HG02642 (cell line): ENCODE data around the gene TBCD.

Source experiments
- ATAC-seq: cut with Tn5 transposase; IDR thresholded peaks from one replicate; pipeline ENCODE4 v1.9.1; 2021; ENCODE audit warnings: mild to moderate bottlenecking; ENCODE audit not compliant: unreplicated experiment, poor library complexity

Gene TBCD

DNA sequence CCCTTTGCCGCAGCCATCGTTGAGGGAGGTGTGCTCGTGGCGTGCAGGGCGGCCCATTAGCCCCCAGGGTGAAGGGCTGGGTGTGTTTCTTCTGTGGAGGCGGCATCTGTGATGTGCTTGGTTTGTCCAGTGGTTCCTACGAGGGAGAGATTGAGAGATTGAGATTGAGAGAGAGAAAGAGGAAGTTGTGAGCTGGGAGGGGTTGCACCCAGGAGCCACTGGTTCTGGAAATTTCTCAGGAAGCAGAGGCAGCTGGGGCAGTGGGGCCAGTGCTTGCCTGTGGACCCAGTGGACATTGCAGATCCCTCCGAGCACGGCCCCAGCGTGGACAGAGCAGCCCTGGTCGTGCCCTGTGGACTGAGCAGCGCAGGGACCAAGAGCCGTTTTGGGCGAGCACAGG, 160.0 kb downstream of the TBCD start:
- no peak for ATAC-seq

DNA sequence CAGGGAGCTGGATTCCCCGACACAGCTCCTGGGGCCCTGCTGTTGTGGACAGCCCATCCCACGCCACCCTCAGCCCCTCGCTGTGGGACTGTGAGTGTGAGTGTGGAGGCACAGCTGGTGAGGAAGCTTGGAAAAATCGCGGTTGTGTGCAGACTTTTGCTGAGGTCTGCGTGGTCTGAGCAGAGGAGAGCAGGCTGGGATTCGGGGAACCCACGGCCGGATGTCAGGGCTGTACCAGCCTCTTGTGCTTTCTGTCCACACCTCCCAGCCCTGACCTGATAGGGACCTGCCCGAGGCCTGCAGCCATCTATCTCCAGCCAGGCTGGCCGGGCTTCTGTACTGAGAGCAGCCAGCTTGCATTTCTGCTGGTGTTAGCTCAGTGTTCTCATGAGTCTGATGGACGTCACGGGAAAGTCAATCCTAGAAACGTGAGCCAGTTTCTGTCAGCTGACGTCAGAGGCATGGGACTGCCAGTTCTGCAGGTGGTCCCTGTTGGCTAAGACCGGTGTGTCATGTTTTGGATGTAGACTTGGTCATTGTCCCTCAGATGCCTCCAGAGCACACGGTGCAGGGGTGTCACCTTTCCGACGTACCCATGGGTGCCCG, 160.7 kb downstream of the TBCD start:
- no peak for ATAC-seq

DNA sequence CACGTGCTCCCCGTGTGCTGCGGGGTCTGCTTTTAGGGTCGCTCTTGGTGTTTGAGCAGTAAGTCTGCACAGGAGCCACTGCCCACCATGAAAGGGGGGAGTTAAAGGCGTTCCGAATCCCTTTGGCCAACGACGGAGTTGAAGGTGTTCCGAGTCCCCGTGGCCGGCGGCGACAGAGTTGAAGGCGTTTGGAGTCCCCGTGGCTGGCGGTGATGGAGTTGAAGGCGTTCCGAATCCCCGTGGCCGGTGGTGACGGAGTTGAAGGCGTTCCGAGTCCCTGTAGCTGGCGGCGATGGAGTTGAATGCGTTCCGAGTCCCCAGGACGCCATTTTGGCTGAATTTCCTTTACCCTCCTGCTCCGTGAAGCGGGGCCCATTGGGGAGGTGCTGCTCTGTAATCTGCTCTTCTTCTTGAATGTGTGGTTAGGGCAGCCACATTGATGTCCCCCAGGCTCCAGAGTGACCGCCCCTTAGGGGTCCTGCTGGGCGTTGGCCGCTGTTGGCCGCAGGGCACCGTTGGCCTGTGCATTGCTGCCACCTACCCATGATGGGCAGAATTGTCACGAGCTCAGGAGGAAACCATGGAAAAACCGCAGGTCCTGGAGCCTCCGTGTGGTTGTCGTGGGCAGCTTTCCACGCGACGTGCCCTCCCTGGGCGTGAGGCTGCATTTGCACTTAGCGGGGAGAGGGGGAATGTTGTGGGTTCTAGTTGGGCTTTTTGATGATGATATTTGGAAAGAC, 161.6 kb downstream of the TBCD start:
- ATAC-seq, result no peak

DNA sequence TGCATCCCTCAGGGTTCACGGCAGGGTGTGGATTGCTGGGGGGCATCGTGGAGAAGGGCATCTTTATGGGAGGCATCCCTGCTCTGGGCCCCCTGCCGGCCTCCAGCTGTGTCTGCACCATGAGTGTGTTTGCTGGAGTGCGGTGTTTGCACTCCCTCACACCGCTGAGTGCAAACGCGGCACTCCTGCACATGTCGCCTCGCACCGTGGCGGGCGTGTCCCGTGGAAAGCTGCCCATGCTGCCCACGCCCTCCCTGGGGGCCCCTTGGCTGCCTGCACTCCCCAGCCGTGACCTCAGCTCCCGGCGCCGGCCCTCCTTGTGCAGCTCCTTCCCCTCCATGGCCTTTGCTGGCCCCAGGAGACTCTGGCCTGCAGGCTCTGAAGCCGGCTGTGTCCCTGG, 162.5 kb downstream of the TBCD start:
- ATAC-seq, result no peak

DNA sequence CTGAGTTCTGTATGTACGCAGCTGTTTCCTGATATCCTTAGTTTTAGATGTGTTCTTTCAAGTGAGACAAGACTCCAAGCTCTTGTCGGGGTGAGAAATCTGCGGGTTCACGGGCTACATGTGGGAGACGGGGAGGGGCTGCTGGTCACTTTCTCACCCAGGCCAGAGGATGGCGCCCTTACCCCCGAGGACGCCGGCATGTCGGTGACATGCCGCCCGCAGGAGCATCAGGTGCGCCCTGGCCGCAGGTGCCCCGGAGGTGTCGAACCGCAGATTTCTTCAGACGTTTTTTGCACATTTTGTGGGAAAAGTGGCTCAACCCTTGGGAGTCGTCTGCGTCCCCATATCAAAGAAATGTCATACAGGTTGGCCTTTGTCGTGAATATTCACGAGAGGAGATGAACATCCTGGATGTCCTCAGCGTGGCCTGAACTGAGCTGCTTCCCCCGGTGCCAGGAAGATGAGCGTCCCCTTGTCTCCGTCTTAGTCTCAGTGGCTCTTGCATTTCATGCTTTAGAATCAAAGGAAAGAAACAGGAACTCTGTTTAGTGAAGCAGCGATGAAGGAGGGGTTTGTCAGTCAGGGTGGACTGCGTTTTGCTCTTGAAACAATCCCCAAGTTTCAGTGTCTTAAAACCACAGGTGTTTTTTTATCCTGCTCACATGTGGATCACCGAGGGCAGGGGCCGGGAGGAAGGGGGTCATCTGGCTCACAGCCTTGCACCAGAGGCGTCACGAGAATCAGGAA, 163.3 kb downstream of the TBCD start:
- no peak for ATAC-seq

DNA sequence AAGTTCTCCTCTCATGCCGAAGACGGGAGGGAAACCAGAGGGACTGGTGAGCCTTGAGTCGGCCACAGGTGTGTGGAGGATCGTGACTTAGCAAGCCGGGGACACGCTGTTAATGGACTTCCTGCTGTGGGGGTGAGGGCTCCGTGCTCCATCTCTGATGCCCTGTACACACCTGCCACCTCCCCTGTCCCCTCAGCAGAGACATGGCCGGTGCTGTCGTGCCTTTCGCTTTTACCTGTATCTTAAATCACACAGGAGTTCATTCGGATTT, 163.8 kb downstream of the TBCD start:
- ATAC-seq, result no peak

DNA sequence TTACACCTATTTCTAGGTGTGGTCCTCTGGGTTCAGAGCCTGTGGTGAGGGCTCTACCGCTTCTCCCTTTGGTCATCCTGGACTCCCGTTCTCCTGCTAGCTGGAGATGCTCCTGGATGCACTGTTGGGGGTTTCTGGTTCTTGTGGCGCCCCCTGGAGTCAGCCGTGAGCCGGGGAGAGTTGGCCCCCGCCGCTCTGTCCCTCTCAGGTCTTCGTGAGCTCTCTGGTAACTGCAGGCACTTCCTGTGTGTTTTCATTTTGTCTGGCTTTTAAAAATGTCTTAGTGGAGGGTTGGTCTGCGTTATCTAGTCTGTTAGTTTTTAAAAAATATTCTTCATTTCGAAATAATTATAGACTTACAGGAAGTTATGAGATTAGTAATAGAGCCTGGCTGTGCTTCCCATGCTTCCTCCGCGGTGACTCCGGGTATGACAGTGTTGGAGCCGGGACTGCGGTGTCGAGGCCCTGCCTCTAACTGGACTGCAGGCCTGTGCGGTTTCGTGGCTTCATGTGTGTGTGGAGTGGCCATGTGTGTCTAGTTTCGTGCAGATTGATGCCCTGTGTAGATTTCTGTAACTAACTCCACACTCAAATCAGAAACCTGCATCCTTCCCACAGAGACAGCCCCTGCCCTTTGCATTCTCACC, 166.0 kb downstream of the TBCD start:
- no peak for ATAC-seq

DNA sequence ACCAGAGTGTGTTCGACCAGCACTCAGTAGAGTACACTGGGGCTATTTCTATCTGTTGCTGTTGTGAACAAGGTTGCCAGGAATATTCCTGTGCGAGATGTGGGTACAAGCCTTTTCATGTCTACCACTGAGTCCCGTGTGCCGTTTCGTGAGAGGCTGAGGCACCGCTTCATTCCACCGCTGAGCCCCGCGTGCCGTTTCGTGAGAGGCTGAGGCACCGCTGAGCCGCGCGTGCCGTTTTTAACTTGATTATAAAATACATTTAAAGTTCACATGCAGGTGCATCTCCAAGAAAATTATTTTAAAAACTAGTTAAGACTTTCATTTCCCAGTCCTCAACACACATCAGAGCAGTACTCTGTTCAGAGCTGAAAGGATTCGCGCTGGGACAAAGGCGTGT, 166.6 kb downstream of the TBCD start:
- ATAC-seq, result no peak

DNA sequence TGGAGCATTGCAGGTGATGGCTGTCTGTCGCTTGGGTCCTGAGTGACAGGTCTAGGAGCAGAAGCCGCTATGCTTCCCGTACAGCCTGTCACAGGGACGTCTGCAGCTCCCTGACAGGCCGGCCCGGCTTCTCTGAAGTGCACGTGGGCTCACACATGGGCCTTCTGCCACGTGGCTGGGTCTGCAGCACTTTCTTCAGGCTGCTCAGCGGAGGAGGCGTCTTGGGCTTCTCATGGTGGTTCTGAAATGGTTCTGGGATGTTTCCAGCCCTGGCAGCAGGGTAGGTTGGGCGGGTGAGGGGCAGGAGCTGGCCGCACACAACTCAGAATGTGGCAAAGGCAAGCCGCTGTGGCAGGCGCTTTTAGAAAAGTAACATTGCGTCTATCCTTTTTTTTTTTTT, 168.3 kb downstream of the TBCD start:
- ATAC-seq, result no peak

DNA sequence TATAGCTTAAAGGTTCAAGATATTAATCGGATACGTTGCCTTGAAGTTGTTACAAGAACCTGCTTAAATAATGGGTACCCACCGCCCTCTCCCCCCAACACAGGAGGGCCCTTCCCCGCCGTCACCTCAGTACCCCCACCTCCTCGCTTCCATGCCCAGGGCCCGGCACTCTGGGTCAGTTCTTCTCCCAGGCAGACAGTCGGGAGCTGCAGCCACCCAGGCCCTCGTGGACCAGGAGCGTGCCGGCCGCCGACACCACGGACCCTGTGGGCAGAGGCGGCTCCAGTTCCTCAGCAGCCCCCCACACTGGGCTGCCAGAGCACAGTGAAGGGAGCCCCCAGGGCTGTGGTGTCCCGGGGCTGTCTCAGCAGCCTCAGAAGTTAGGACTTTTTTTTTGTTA, 168.8 kb downstream of the TBCD start:
- no peak for ATAC-seq

DNA sequence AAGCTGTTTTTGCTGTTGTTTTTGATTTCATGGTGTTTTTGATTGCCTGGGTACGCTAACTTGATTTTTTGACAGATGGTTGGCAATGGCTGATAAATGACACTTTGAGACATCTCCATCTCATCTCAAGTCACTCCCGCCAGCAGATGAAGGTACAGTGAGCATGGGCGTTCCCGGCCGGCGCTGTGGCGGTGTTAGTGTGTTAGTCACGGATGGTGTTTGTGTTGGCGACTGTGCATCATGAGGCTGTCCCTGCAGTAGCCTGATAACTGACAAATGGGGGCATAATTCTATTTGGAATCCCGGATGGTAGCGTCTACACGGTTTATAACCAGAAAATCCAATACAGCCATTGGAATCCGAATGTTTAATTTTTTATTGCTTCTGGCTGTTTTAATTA, 169.6 kb downstream of the TBCD start:
- no peak for ATAC-seq

DNA sequence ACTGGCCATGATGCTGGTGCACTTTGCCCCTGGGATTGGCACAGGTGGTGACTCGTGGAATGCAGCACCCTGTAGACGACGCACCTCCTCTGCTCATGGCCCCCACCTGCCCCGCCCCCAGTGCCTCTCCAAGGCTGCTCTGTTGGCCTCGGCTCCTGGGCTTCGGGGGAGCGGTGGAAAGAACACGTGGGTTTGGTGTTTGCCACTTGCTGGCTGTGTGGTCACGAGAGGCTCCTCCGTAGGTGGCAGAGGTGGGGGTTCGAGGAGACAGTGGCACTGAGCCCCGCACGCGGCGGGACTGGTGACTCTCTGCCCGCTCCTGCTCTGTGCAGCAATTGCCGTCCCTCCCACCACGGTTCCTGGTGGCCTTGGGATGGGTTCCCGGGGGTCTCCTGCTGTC, 170.8 kb downstream of the TBCD start:
- ATAC-seq, result no peak

DNA sequence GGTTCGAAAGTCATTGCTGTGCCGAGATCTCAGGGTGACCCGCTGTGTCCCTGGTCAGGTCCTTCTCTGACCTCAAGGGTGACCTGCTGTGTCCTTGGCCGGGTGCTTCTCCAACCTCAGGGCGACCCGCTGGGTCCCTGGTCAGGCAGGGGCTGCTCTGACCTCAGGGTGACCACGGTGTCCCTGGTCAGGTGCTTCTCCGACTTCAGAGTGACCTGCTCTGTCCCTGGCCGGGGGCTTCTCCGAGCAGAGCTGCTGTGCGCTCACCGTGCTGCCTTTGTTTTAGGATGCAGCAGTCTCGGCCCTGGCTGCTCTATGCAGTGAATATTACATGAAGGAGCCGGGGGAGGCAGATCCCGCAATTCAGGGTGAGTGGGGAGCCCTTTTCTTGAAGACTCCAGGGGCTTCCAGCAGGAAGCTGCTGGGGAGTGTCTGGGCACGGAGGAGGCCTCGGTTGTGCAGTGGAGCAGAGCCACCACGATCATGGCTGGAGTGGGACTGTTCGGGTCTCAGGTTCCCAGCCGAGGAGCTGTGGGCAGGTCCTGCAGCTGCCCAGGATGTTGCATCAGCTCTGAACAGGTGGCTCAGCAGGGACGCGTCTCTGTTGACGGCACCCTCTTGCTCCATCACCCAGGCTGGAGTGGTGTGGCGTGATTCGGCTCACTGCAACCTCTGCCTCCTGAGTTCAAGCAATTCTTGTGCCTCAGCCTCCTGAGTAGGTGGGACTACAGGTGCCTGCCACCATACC, 171.7 kb downstream of the TBCD start:
- no peak for ATAC-seq

DNA sequence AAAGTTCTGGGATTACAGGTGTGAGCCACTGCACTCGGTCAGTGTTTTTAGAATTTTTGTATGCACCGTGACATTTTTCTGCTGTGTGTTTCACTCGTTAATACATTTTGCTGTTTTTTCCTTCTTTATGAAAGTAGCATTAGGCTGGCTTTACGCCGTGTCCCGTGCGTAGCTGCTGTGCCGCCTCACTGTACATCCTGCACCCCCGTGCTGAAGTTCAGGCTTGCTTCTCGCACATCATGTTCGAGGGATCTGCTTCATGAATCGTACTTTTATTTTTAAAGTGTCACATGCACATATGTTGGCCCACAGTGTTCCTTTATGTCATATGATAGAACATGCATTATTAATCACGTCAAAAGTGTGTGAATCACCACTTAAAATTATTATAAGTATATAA, 172.3 kb downstream of the TBCD start:
- no peak for ATAC-seq

DNA sequence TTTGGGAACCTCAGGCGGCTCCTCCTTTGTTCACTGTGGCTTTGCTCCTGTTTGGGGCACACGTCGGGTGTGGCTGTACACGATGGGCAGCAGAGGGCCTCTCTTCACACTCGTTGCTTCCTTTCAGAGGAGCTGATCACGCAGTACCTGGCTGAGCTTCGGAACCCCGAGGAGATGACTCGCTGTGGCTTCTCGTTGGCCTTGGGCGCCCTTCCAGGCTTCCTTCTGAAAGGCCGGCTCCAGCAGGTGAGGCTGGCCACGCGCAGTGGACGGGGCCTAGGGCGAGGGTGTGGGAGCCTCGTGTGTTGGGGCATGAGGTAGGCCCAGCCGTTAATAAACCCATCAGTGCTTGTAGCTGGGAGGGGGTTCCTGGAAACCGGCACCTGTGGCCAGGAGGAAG, 172.9 kb downstream of the TBCD start:
- ATAC-seq, result no peak

DNA sequence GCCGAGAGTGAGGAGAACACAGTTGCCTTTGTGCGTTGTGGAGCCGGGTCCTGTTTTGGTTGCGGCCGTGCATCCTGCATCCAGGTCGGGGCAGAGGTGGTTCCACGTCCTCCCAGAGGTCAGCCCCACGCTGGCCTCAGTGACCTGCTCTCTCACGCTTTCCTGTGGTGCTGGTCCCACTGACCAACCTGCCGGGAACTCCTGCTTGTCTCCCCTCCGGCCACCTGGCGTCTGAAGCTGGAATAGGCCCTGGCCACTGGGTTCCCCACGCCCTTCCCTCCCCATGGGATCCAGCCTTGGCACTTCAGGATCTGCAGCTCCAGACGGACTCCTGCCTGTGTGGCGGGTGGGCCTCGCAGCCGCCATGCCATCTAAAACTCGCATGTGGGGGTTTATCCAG, 173.5 kb downstream of the TBCD start:
- no peak for ATAC-seq

DNA sequence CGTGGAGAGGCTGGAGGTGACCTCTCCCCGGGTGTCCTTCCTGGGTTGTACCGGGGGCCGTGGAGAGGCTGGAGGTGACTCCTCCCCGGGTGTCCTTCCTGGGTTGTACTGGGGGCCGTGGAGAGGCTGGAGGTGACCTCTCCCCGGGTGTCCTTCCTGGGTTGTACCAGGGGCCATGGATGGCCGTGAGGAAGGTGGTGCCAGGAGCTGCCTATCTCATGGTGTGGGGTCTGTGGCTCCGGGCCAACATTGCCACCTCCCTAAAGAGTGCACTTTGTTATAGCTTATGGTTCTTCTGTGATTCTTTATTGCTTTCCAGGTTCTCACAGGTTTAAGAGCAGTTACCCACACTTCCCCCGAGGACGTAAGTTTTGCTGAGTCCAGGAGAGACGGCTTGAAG, 174.2 kb downstream of the TBCD start:
- ATAC-seq, result no peak

DNA sequence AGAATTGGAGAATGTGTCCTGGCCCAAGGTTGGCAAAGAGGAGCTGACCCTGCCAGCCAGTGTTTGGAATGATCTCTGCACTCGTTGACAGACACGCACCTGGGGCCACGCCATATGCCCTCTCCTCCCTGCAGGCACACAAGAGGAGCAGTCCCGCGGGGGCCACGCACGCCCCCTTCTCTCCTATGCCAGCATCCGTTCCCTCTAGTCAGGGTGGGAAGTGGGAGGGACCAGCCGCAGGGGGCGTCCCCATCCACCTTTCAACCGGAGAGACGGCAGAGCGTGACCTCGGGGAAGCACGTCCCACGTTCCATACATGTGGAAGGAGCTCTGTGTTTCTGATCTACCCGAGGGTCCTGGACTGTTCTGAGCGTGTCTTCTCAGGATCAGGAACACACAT, 174.9 kb downstream of the TBCD start:
- no peak for ATAC-seq

DNA sequence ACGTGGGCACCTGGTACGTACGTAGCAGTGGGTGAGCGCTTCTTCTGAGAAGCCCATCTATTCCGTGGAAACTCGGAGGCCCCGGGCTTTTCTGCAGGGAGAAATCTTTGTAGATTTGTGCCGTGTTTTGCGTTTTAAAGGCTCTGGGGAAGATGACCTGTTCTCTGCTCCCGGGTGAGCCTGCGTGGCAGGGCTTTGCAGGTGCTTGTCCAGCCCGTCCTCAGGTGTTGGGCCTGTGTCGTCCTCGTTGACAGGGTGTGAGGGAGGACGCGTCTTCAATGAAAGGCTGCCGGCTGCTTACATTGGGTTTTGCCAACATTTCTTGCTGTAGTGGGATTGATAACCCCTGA, 175.4 kb downstream of the TBCD start:
- no peak for ATAC-seq

DNA sequence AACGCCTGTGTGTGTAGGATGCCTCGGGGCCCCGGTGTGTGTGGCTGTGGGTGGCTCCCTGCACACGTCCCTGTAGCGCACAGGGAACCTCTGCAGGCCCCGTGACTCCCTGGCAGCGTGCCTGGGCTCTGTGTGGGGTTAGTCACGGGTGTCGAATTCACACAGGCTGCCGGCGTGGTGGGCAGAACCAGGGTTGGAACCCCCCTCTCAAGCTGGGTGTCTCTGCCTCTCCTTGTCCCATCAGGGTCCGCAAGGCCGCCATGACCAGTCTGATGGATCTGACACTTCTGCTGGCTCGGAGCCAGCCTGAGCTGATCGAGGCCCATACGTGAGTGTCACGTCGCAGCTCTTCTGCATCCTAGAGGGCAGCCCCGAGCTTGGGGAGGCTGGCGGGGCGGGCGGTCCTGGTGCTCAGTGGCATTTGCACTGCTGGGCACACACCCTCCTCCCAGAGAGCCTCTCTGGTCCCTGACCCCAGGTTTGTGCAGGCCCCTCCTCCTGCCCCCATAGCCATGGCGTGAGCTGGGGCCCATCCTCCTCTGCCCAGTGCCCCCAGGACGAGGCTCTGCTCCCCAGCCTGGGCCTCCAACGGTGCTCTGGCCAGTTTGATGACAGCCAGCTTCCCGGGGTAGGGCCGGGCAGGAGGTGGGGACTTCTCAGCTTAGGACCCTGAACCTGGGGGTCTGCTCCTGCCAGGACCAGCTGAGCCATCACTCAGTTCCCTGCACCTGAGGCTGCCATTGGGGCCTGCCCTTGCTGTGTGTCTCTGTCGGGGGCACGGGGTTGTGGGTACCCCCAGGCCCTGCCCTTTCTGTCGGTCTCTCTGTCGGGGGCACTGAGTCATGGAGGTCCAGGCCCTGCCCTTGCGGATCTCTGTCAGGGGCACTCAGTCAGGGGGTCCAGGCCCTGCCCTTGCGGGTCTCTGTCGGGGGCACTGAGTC, 176.1 kb downstream of the TBCD start:
- no peak for ATAC-seq
